ENCODE results near the gene GATC. TPM values are rescaled to one million over a fixed set of nuclear protein-coding genes. Genes with fewer than 3 reads are reported as not detected.
"Not testable (repeated sequence)": the region's sequence is repeated elsewhere in the genome, so short reads cannot be mapped to it uniquely, and the experiment has no call there.

GATC gene
- total RNA-seq, 1 donor from 2014 or later: 22.9 TPM

DNA sequence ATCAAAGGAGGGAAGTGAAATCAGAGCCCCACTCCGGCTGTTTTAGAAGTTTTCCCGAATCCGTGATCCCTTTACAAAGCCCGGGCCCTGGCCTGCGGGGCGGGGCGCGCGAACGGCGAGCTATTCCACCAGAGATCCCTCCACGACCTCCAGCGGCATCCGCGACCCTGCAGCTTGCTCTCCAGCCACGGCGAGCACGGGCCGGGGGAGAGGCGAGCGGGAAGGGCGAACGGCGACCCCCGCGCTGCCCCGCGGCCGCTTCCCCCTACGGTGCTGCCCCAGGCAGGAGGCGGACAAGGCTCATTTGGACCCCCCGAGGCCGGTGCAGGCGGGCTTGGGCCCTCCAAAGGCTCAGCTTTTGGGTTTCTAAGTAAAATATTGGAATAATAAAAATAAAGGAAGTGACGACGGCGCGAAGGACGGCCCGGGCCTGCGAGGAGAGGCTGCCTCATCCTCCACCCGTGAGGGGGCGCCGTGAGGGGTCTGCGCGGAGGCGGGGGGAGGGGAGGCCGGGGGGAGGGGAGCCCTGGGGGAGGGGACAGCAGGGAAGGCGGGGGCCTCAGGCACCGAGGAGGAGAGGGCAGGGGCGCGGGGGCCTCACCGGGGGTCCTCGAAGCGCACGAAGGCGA is 22.7 kb downstream of the GATC start:
- peak; percentile 53 for DNase-seq (ENCODE audit: low spot score)
- peak; percentile 22 for ATAC-seq

DNA sequence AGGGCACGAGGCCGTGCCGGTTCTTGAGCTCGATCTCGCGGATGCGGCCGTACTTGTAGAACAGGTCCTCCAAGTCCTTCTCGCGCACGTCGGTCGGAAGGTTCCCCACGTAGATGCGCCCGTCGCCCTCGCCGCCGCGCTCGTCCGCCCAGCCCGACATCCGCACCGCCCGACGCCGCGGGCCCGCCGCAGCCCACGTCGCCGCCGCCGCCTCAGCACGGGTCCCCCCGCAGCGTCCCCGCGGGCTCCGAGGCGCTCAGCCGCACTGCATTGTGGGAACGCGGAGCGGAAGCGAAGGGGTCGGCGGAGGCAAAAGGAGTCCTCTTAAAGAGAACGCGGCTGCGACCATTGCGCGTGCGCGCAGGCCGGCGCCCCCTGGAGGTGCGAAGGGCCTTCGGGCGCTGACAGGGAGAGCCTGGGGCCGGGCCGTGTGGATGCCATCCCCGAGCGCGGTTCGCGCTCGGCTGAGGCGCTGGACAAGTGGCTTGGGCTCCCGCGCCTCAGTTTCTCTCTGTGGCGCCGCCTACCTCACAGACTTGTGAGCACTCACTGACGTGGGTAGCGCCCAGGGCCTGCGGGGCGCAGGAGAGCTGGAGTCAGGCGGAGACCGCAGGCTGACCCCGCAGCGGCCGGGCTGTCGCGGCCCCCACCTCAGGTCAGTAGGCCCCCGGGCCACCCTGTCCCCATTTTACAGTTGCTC is 23.4 kb downstream of the GATC start, which contains the start of gene SRSF9:
SRSF9 (minus strand) TSS at position 299 of the 700 bp plus-strand sequence; CDS start at position 160, 139 bp downstream.
- DNase-seq (ENCODE audit: low spot score): peak; percentile 96
- ATAC-seq: peak; percentile 94

DNA sequence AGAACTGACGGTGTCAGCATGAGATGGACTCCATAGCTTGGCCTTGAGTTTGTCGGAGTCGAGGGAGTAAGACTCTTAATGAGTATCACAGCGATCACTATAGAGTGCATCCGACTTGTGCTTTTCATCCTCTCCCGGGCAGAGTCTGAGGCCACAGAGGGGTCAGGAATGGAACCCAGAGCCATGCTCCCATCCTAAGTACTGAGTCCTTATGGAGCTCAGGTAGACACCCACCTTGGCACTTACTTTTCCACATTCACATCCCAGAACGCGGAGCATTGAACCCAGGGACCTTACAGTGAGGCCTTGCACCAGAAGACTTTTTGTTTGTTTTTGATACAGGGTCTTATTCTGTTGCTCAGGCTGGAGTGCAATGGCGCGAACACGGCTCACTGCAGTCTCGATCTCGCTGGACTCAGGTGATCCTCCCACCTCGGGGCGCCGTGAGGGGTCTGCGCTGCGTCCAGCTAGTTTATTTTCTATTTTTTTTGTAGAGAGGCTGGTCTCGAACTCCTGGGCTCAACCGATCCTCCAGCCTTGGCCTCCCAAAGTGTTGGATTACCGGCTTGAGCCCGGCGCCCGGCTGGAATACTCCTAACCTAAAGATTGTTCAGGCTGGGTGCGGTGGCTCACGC is 24.0 kb downstream of the GATC start:
- DNase-seq (ENCODE audit: low spot score) (no peak), ATAC-seq (peak; percentile 39)

DNA sequence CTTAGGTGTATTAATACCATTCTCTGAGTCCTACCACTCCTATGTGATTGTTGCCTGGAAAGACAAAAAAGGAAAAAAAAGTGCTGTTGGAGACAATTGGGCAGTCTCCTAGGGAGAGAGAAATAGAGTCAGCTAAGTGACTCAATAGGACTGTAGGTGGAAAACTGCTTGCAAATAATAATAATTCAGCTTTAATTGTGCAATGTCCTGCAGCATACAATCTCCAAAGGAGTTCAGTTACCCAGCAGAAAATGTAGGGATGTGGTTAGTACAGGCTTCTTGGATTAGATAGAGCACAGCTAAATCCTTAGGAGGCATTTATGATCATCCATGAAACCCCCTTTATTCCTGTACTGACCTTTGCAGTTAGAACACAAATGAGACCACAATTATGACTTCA is 26.3 kb downstream of the GATC start:
- no peak for ATAC-seq

DNA sequence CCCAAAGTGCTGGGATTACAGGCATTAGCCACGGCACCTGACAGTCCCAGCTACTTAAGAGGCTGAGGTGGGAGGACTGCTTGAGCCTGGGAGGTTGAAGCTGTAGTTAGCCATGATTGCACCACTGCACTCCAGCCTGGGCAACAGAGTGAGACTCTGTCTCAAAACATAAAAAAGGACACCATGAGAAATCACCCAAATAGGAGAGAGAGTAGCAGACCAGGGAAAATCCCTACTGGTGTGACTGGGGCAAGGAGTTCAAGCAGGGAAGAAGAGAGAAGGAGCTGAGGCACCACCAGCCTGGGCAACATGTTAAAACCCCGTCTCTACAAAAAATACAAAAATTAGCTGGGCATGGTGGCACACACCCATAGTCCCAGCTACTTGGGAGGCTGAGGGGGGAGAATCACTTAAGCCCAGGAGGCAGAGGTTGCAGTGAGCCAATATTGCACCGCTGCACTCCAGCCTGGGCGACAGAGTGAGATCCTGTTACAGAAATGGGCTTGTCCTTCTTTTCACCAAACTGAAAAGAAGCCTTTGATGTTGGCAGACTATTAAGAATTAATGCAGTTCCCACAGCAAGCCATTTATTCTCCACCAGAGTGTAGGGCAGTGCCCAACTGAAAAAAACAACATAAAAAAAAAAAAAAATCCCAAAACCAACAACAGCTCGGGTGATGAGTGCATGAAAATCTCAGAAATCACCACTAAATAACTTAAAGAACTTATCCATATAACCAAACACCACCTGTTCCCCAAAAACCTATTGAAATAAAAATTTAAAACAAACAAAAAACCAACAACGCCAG is 27.8 kb downstream of the GATC start:
- ATAC-seq (no peak), DNase-seq (ENCODE audit: low spot score) (no peak)

More for the DNA sequence above, 26.3 kb downstream of the GATC start:
- no peak for DNase-seq (ENCODE audit: low spot score)

DNA sequence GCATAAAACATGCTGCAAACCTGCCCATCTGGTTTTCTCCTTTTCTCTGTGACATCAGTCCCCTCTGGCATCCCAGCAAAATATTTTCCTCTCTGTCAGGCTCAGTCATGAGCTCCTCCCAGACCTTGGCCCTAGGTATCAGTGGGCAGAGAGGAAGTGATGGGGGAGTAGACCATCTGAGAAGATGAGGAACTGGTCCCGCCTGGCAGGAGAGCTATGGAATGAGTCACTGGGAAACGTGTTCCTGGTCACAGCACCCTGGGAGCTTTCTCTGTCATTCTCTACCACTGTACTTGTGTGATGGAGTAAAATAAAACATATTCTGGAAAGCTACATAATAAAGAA is 28.3 kb downstream of the GATC start:
- DNase-seq (ENCODE audit: low spot score) (no peak), ATAC-seq (no peak)

DNA sequence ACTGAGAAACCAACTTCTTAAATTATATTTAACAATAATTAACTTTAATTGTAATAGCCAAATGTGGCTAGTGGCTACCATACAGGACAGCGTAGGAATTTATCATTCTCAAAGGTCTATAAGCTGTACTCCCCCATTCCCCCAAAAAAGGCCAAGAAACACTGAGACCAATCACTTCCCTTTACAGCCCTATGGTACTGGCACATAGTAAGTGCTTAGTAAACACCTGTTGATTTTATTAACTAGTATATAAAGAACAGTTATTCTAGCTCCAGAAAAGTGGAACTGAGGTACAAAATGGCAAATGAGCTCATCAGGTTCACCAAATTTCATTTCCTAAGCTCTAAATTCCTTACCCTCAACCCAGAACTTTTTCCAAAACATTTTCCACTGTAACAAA is 29.4 kb downstream of the GATC start:
- ATAC-seq (no peak), DNase-seq (ENCODE audit: low spot score) (no peak)

DNA sequence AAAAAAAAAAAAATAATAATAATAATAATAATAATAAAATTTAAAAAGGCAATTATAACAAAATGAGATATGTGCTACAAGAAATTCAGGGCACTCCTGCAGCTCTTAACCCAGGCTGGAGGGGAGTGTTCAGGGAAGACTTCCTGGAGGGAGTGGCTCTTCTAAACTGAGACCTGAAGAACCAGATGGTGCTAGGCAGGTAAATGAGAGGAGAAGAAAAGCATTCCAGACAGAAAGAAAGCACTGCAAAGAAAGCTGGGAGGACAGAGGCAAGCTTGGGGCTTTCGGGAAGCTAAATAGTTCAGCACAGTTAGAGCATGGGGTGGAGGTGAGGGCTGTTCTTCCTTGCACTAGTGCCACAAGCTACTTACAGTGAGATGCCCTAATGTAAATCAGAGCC is 33.2 kb downstream of the GATC start:
- no peak for DNase-seq (ENCODE audit: low spot score)
- no peak for ATAC-seq

DNA sequence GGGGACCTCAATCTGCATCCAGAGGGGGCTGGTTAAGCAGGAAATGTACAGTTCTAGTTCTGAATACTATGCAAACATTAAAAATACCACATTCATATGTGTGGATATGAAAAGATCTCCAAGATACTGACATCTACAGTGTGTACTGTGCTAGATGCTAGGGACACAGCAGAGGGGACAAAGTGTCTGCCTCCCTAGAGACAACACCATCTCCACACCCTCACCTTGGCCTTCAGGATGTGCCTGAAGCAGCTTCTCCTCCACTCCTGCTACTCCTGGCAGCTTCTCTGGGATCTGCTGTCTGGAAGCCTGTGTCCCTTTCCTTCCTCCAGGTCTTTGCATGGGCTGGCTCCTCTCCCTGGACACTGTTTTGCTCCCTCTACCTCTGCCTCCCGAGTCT is 34.0 kb downstream of the GATC start:
- no peak for ATAC-seq
- DNase-seq (ENCODE audit: low spot score): no peak

DNA sequence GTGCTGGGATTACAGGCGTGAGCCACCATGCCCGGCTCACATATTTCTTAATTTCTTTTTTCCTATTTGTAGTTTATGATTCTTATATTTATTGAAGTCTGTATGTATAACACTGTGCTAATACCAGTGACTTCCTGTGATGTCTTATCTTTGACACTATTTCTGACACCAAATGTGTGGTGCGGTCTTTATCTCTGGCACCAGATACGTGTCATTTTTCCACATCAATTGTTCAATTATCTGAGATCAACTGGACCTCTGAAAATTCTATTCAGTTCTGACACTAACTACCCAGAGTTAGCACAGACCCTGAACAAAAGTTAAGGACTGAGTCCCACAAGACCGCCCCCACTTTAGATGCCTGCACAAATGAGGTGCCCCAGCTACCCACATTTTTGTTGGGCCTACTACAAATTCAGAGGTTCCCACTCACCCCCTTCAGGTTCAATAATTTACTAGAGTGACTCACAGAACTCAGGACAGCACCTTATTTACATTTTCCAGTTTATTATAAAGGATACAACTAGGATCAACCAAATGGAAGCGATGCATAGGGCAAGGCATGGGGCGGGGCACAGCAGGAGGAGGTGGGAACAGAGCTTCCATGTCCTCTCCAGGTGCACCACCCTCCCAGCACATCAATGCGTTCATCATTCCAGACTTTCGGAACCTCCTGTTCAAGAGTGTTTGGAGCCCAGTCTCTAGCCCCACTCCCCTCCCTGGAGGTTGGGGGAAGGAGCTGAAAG is 35.0 kb downstream of the GATC start:
- ATAC-seq: no peak

DNA sequence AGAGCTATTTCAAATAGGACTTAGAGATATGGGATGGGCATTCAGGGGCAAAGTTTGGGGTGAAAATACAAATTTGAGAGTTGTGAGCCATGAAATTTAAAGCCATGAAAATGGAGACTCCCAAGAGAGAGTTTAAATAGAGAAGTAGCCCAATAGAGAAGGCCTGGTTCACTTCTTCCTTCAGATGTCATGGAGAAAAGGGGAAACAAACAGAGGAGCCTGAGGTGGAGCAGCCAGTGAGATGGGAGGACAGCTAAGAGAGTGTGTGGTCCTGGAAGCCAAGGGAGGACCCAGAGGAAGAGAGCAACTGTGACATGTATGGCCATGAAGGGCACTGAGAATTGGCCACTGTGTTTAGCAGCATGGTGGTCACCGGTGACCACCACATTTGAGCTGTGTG is 37.4 kb downstream of the GATC start:
- no peak for ATAC-seq
- DNase-seq (ENCODE audit: low spot score): no peak

More for the DNA sequence above, 35.0 kb downstream of the GATC start:
- DNase-seq (ENCODE audit: low spot score): no peak

DNA sequence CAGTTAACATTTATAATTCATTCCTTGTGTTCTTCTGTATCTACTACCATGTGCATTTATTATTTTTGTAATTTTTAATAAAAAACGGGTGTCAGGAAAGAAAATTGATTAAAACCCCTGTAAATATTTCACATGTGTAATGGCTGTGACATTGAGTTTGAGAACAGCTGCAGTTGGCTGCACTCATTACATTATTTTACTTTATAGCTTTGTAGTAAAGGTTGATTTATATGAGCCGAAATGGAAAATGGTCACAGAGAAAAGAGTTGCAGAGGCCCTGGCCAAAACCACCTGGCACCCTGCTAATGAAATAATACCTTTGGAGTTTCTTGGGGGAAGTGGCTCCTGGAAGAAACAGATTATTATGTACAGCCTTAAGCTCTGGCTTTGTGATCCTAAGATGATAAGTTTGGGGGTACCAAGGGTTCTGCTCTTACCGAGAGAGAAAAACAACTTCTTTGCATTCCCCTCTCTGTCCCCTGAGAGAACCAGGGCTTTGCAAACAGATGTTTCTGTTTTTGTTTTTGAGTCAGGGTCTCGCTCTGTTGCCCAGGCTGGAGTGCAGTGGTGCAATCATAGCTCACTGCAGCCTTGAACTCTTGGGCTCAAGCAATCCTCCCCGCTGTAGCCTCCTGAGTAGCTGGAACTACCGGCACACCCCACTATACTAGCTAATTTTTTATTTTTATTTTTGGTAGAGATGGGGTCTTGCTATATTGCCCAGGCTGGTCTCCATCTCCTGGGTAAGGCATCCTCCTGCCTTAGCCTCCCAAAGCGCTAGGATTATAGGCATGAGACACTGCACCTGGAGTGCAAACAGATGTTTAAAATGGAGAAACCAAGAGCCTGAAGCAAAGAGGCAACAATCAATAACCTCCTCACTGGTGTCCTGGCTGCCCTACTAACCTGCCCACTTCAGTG is 40.0 kb downstream of the GATC start:
- ATAC-seq: no peak

DNA sequence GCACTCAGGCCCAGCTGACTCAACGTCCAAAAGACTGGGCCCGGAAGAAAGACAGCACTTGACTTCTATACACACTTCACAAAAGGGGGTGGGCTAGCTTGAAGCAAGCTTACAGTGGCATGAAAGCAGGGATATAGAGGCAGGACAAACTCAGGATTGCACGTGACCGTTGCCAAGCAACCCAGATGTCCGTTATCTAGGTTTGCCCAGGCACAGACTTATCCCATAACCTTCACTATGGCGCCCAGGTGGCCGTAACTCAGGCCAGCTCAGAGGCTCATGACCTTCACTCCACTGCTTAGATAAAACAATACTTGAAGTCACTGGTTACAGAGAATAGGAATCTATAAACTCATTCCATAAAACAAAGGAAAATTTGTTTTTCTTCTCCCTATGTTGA is 41.3 kb downstream of the GATC start:
- ATAC-seq; DNase-seq (ENCODE audit: low spot score): not testable (repeated sequence)

More for the DNA sequence above, 40.0 kb downstream of the GATC start:
- no peak for DNase-seq (ENCODE audit: low spot score)

DNA sequence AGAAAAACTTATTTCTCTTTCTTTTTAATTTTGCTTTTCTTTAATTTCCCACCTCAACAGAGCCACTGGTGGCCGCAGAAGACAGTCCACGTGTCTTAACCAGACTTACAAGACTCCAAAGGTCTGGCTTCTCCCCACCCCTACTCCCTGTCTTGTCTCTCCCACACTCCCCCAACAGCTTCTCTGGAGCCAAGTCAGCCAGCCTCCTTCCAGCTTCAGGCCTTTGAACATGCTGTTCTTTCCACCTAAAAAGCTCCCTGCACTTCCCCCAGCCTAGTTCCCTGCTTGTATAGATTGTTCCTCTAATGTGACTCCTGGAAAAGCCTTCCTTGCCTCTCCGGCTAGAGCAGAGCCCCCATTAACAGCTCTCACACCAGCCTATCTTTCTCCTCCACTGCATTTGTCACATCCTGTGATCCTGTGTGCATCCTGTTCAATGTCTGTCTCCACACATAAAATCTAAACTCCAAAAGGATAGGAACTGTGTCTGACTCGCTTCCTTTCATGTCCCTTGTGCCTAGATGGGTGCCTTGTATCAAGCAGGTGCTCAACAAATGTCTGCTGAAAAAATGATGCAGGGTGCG is 41.9 kb downstream of the GATC start:
- DNase-seq (ENCODE audit: low spot score) (no peak), ATAC-seq (no peak)

DNA sequence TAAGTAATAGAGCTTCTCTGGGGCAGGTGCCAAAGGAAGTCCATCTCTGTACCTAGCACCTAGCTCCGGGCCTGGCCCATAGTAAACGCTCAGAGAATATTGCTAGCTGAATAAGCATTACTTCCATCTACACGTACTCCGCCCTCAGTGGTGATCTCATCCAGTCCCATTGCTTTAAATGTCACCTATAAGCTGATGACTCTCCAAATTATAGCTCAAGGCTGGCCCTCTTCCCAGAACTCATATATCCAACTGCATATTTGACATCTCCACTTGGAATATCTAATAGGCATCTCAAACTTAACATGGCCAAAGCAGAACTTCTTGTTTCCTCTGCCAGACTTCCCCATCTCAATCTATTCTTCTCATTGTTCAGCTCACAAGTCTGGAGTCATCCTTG is 42.8 kb downstream of the GATC start:
- DNase-seq (ENCODE audit: low spot score): no peak
- no peak for ATAC-seq

DNA sequence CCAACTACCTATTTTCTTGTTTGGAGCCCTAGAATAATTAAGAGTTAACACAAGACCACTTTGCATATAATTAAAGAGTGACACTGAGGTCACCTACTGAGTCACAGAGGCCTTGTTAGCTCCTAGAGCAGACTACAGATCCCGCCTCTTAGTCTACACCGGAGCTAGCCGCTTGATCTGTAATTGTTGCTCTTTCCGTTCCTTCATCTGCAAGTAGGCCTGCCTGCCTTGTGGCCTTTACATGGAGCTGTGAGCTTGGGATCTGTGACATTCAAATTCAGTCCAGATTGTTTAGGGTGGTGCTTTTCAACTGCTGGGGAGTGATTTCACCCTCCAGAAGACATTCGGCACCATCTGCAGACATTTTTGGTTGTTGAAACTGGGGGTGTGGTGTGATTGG is 44.1 kb downstream of the GATC start:
- DNase-seq (ENCODE audit: low spot score) (no peak), ATAC-seq (no peak)

DNA sequence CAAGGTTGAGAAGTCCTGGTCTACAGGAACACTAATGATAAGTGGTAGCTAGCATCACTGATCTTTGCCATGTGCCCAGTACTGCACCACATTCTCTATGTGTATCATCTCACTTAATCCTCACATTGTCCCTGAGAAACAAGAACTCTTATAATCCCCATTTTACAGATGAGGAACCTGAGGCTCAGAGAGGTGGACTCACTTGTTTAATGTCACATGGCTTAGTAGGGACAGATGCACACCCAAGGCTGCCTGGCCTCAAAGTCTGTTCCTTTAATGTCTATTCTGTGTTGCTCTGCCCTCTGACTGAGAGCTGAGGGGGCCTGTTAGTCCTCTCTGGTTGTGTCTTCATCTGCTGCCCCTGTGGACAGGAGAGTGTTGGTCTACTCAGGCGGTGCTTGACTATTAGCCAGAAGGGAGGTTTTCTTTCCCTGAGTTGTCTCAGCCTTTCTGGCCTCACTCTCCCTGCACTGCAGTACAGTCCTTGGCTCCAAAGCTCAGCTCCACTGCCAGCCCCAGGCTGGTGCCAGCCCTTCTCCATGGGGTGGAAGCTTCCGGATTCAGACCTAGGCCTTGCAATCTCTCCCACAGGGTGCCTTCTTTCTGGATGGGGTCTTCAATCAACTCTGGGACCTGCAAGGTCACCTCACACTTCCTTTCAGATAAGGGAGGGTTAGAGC is 44.7 kb downstream of the GATC start:
- DNase-seq (ENCODE audit: low spot score): no peak
- ATAC-seq: no peak

DNA sequence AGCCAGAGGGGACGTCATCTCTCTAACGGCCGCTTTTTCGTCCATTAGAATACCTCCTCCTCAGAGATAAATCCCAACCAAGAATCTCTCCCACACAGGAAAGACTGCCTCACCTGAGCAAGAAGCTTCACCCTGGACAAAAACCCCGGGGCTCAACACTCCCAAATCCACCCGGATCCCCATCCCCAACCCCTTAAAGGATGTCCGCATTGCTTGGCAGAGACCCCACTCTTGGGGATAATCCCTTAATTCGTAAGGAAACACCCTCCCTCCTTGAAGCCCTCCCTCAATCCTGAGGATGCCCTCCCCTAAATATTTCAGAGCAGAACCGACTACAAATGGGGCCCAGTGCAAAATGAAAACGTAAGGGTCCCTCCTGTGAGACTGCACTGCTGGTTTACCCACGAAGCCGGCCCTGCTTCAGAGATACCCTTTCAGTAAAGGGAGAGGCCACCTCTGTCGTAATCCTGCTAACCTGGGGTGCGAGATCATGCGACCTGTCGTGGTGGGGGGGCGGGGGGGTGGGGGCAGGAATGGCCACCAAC is 49.0 kb downstream of the GATC start:
- no peak for ATAC-seq

More for the DNA sequence above, 49.0 kb downstream of the GATC start:
- DNase-seq (ENCODE audit: low spot score): no peak

Measured in left lobe of liver (tissue), 2 donors.